HG02798 (cell line): Measurements from ENCODE around the gene MOB1A.

Experiments used
- ATAC-seq: cut with Tn5 transposase; IDR thresholded peaks from one replicate; pipeline ENCODE4 v1.9.1; 2021; ENCODE audit warnings: mild to moderate bottlenecking; ENCODE audit not compliant: unreplicated experiment, poor library complexity

The MOB1A gene

DNA sequence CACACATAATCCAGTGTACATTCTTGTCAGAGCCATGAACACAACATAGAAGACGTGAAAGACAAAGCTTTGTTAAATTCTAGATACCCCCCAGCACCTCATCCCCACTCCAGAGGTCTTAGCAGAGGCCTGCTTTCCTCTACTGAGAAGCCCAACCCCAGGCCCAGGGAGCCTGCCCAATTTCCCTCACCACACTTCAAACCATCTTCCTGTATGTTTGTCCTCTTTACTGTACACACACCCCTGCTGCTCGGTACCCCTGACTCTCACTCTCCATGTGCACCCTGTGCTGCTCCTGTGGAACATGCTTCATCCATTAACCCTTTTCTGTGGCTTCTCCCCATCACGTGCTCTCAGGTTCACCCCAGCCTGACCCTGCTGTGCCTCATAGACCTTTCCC, 68.1 kb downstream of the MOB1A start:
- ATAC-seq = no peak

- no peak for ATAC-seq
Observed at GRCh38 chr2:74109551-74109950, 69.1 kb downstream of the MOB1A start.

- ATAC-seq = no peak
Observed at GRCh38 chr2:74107071-74107470, 71.6 kb downstream of the MOB1A start.

DNA sequence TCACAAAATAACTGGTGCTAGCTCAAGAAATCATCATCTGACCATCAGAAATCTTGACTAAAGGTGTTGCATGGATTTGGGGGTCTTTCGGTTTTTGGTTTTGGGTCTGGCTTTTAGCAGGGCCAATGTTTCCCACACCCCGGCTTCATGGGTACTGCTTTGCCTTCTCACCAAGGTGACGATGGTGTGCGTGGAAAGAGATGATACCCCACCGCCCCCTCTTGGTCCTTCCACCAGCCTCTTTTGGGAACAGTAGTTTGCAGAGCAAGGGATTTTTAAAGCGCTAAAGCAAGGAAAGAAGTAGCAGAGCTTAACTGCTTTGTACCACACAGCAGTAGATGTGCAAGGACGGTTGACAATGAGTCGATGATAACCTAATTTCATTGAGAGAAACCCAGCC, 73.3 kb downstream of the MOB1A start:
- no peak for ATAC-seq

- ATAC-seq = no peak
Observed at GRCh38 chr2:74104839-74105238, 73.8 kb downstream of the MOB1A start.

DNA sequence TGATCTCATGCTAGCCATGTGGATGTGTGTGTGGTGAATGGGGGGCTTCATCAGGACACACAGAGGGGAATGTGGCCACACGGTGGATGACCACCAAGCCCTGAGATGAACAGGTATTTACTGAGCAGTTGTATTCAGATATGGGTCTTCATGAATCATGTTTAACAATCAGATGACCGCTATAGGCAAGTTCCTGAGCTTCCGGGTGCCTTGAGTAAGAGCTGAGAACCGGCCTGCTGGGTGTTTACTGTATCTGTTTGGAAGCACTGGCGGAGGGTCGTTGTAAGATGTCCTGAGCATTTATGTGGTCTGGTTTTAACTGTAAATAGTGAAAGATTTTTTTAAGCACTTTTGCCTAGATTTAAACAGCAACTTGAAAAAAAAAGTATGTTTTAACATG, 74.9 kb downstream of the MOB1A start:
- no peak for ATAC-seq
